ENCODE data around the gene CLTB.

GRCh38 chr5:176406436-176407052 is 9.8 kb downstream of the CLTB start:
- TF ChIP-seq POLR2A (IDR thresholded peaks at IDR 0.05): no peak
- TF ChIP-seq CTCF (IDR thresholded peaks at IDR 0.05 in 4 of 5, conservative IDR thresholded peaks at IDR 0.05 in 1 of 5): no peak

Measured in gastrocnemius medialis (tissue), 4 donors.